Sigmoid colon (tissue), 4 donors: ENCODE data around the gene ENTPD1.

Source experiments
- EP300 ChIP-seq, 4 donors: sonication (generic); formaldehyde crosslinking; IDR thresholded peaks; one replicate each; pipeline ENCODE4 v1.6.1; 2017; ENCODE audit warnings: antibody characterized with exemption in 4 of 4
- POLR2AphosphoS5 ChIP-seq, 4 donors: sonication (generic); formaldehyde crosslinking; IDR thresholded peaks; one replicate each; pipeline ENCODE4 v1.6.1; 2017; ENCODE audit warnings: antibody characterized with exemption in 4 of 4
- TF ChIP-seq, protein P1 (sequence below), 4 experiments: fragments of 450-650 bp in 3 of 4; fragments of 200-600 bp in 1 of 4; IDR thresholded peaks; one replicate each; pipeline ENCODE4 v1.5.1; 2016 to 2019; ENCODE audit warnings: antibody characterized with exemption in 4 of 4, mild to moderate bottlenecking in 3 of 4, moderate library complexity in 2 of 4

DNA sequence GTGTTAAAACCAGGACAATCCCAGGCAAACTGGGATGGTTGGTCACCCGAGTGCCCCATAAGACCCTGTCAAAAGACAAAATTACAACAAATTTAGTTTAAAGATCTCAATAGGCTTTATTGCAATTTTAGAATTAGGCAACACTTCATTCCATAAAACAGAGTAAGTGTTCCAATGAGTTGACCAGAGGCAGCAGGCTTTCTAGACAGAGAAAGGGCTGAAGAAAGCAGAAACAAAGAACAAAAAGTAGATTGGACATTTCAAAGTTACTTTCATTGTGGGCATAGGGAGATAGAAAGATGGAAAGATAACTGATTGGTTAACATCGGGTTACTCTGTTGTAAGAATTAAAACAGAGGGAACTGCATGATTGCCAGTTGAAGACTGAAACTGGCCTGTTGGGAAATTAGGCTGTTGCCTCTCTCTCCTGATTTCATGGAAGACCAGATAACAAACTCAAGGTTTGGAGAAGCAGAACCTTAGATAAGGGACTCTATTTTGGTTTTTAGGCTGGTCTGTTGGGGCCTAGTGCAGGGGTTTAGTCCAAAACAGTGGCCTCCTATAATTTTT is 36.3 kb downstream of the ENTPD1 start:
- TF ChIP-seq EP300 (IDR thresholded peaks at IDR 0.05) (no peak), POLR2AphosphoS5 (IDR thresholded peaks at IDR 0.05) (no peak)
- TF ChIP-seq, protein P1, sequence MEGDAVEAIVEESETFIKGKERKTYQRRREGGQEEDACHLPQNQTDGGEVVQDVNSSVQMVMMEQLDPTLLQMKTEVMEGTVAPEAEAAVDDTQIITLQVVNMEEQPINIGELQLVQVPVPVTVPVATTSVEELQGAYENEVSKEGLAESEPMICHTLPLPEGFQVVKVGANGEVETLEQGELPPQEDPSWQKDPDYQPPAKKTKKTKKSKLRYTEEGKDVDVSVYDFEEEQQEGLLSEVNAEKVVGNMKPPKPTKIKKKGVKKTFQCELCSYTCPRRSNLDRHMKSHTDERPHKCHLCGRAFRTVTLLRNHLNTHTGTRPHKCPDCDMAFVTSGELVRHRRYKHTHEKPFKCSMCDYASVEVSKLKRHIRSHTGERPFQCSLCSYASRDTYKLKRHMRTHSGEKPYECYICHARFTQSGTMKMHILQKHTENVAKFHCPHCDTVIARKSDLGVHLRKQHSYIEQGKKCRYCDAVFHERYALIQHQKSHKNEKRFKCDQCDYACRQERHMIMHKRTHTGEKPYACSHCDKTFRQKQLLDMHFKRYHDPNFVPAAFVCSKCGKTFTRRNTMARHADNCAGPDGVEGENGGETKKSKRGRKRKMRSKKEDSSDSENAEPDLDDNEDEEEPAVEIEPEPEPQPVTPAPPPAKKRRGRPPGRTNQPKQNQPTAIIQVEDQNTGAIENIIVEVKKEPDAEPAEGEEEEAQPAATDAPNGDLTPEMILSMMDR (IDR thresholded peaks at IDR 0.05): no peak
